H1 (cell line): ENCODE results near the gene MSH5.

Source experiments
- BRCA1 ChIP-seq: IDR thresholded peaks from 2 replicates; pipeline ENCODE4 v1.6.1; 2012; ENCODE audit warnings: low read depth, low read length, improper control_type of control experiment
- CEBPB ChIP-seq: IDR thresholded peaks from 2 replicates; pipeline ENCODE4 v1.6.1; 2012; ENCODE audit warnings: low read depth, low read length
- CTCF ChIP-seq, 3 experiments: IDR thresholded peaks; 1 replicate in 2 of 3; 2 replicates in 1 of 3; pipeline versions ENCODE4 v1.5.1 to v1.6.1; 2011; ENCODE audit warnings: low read length in 3 of 3, mild to moderate bottlenecking in 3 of 3, inconsistent platforms in 2 of 3, low read depth in 1 of 3, moderate library complexity in 1 of 3; ENCODE audit not compliant: insufficient read depth in 1 of 3; ENCODE audit errors: control extremely low read depth in 1 of 3
- GTF2F1 ChIP-seq: IDR thresholded peaks from 2 replicates; pipeline ENCODE4 v1.6.1; 2012; ENCODE audit warnings: low read depth, low read length, improper control_type of control experiment, borderline replicate concordance
- HDAC6 ChIP-seq: IDR thresholded peaks from one replicate; pipeline ENCODE4 v1.7.1; 2012; ENCODE audit warnings: low read depth, mild to moderate bottlenecking, inconsistent platforms, low read length, moderate library complexity
- SRF ChIP-seq: IDR thresholded peaks from 2 replicates; pipeline ENCODE4 v1.6.1; 2011; ENCODE audit warnings: mild to moderate bottlenecking, low read depth, low read length, moderate library complexity
- SUZ12 ChIP-seq: fragments of 200-600 bp; sonication (generic); IDR thresholded peaks from 2 replicates; pipeline ENCODE4 v1.6.1; 2012; ENCODE audit warnings: mild to moderate bottlenecking, inconsistent platforms, low read length, moderate library complexity, mixed read lengths
- TBP ChIP-seq: IDR thresholded peaks from 2 replicates; pipeline ENCODE4 v1.6.1; 2011; ENCODE audit warnings: low read depth, low read length, improper control_type of control experiment
- TEAD4 ChIP-seq: IDR thresholded peaks from 2 replicates; pipeline ENCODE4 v1.6.1; 2012; ENCODE audit warnings: low read depth, low read length, inconsistent platforms, mixed read lengths
- USF2 ChIP-seq: IDR thresholded peaks from 2 replicates; pipeline ENCODE4 v1.6.1; 2011; ENCODE audit warnings: low read length, improper control_type of control experiment

GRCh38 chr6:31742894-31743293, 3.1 kb downstream of the MSH5 start:
- TF ChIP-seq GTF2F1 (no peak), CTCF (IDR thresholded peaks at IDR 0.05; ENCODE audit: control extremely low read depth in 1 of 3, insufficient read depth in 1 of 3, low read depth in 1 of 3, low read length in 3 of 3) (no peak), USF2 (no peak), BRCA1 (no peak), SUZ12 (no peak), SRF (no peak), TBP (no peak), CEBPB (no peak), HDAC6 (no peak), TEAD4 (no peak)
